OCI-LY1 (cell line): ENCODE measurements around the gene COL16A1.

Experiments used
- H2AFZ ChIP-seq: fragments of 200-600 bp; sonication (generic), shearing (Covaris generic); 2 replicates; pipeline ENCODE4 v1.6.0; 2014; ENCODE audit warnings: antibody characterized with exemption, mild to moderate bottlenecking, low read length
- H3F3A ChIP-seq: fragments of 200-600 bp; sonication (generic), shearing (Covaris generic); 2 replicates; pipeline ENCODE4 v1.6.0; 2014; ENCODE audit warnings: mild to moderate bottlenecking, antibody characterized with exemption, low read length, moderate library complexity; ENCODE audit not compliant: insufficient read depth
- H3K27ac ChIP-seq: fragments of 200-600 bp; sonication (generic); 2 replicates; pipeline ENCODE4 v1.5.1; 2014; ENCODE audit warnings: low read length, mixed run types, mild to moderate bottlenecking, low read depth; ENCODE audit not compliant: poor library complexity, severe bottlenecking
- H3K27me3 ChIP-seq: fragments of 200-600 bp; sonication (generic); 2 replicates; pipeline ENCODE4 v1.6.0; 2014; ENCODE audit warnings: antibody characterized with exemption, mild to moderate bottlenecking, low read length, moderate library complexity; ENCODE audit not compliant: insufficient read depth
- H3K36me3 ChIP-seq: fragments of 200-600 bp; sonication (generic); 2 replicates; pipeline ENCODE4 v1.6.1; 2014; ENCODE audit warnings: mild to moderate bottlenecking, antibody characterized with exemption, low read length, moderate library complexity, mixed read lengths; ENCODE audit not compliant: insufficient read depth
- H3K4me1 ChIP-seq: fragments of 200-600 bp; sonication (generic); 2 replicates; pipeline ENCODE4 v1.5.1; 2014; ENCODE audit warnings: mild to moderate bottlenecking, low read length, moderate library complexity; ENCODE audit not compliant: insufficient read depth, severe bottlenecking
- H3K4me2 ChIP-seq: fragments of 200-600 bp; sonication (generic), shearing (Covaris generic); 2 replicates; pipeline ENCODE4 v1.6.1; 2014; ENCODE audit warnings: low read length
- H3K4me3 ChIP-seq: fragments of 200-600 bp; sonication (generic); 2 replicates; pipeline ENCODE4 v1.5.1; 2014; ENCODE audit warnings: low read length, low read depth, mild to moderate bottlenecking, mixed read lengths; ENCODE audit not compliant: poor library complexity, severe bottlenecking
- H3K79me2 ChIP-seq: fragments of 200-600 bp; shearing (Covaris generic); 2 replicates; pipeline ENCODE4 v1.6.1; 2016; ENCODE audit warnings: mixed run types, low read length, mixed read lengths; ENCODE audit not compliant: insufficient read depth
- H3K9ac ChIP-seq: fragments of 200-600 bp; sonication (generic), shearing (Covaris generic); 2 replicates; pipeline ENCODE4 v1.6.1; 2014; ENCODE audit warnings: mild to moderate bottlenecking, low read length, mixed read lengths
- H3K9me2 ChIP-seq: fragments of 200-600 bp; sonication (generic), shearing (Covaris generic); 2 replicates; pipeline ENCODE4 v1.6.1; 2014; ENCODE audit warnings: low read depth, mild to moderate bottlenecking, low read length, mixed read lengths
- H3K9me3 ChIP-seq: fragments of 200-600 bp; shearing (Covaris generic); 2 replicates; pipeline ENCODE4 v1.6.1; 2014; ENCODE audit warnings: low read length, mixed read lengths
- H4K20me1 ChIP-seq: fragments of 200-600 bp; sonication (generic), shearing (Covaris generic); 2 replicates; pipeline ENCODE4 v1.6.0; 2016; ENCODE audit warnings: mild to moderate bottlenecking, low read length; ENCODE audit not compliant: insufficient read depth
- CTCF ChIP-seq: fragments of 200-600 bp; sonication (generic), shearing (Covaris generic); IDR thresholded peaks from 2 replicates; pipeline ENCODE4 v1.5.1; 2017; ENCODE audit warnings: mild to moderate bottlenecking, antibody characterized with exemption, low read length, moderate library complexity, mixed read lengths
- EZH2 ChIP-seq: fragments of 200-600 bp; sonication (generic), shearing (Covaris generic); IDR thresholded peaks from 2 replicates; pipeline ENCODE4 v1.8.0; 2017; ENCODE audit warnings: borderline replicate concordance, mixed run types, mild to moderate bottlenecking, antibody characterized with exemption, low read length, moderate library complexity, mixed read lengths

The COL16A1 gene

GRCh38 chr1:31715873-31716220 is 12.0 kb upstream of the COL16A1 start:
- Histone ChIP-seq H3K4me3 (no peak overlapping the region), H3K4me2 (no peak overlapping the region), H3K79me2 (no peaks in the 10 kb centered on the region)

GRCh38 chr1:31715087-31715872 is 11.5 kb upstream of the COL16A1 start:
- Histone ChIP-seq H3K27me3 (peaks cover 6% of the 10 kb centered on the region; the same call in 1 of the 2 replicates), H3K36me3 (no peaks in the 10 kb centered on the region), H3K9ac (no peak overlapping the region), H3K4me1 (peaks cover 12% of the 10 kb centered on the region), H4K20me1 (no peaks in the 10 kb centered on the region), H3F3A (no peaks in the 10 kb centered on the region), H3K9me3 (no peaks in the 10 kb centered on the region), H3K9me2 (no peaks in the 10 kb centered on the region), H3K27ac (no peak overlapping the region), H3K4me2 (peak overlapping the region; percentile 59), H3K4me3 (peak overlapping the region; percentile 24), H2AFZ (no peak overlapping the region), H3K79me2 (no peaks in the 10 kb centered on the region)
- TF ChIP-seq EZH2 (no peak), CTCF (peak; percentile 30; the same call in 1 of the 2 replicates)

More at GRCh38 chr1:31715873-31716220, 12.0 kb upstream of the COL16A1 start:
- H3K36me3 ChIP-seq = no peaks in the 10 kb centered on the region
- H3K9ac ChIP-seq = no peak overlapping the region
- TF ChIP-seq EZH2 (no peak), CTCF (no peak)
- no peaks in the 10 kb centered on the region for H3F3A ChIP-seq
- H2AFZ ChIP-seq = no peak overlapping the region
- H3K9me3 ChIP-seq = no peaks in the 10 kb centered on the region
- no peak overlapping the region for H3K27ac ChIP-seq
- peaks cover 12% of the 10 kb centered on the region for H3K4me1 ChIP-seq
- no peaks in the 10 kb centered on the region for H3K9me2 ChIP-seq
- peaks cover 6% of the 10 kb centered on the region; the same call in 1 of the 2 replicates for H3K27me3 ChIP-seq
- H4K20me1 ChIP-seq = no peaks in the 10 kb centered on the region

- Histone ChIP-seq H3K79me2 (no peaks in the 10 kb centered on the region), H3K27ac (no peak overlapping the region), H3K27me3 (peaks cover 6% of the 10 kb centered on the region; the same call in 1 of the 2 replicates), H3K4me1 (peaks cover 12% of the 10 kb centered on the region), H3F3A (no peaks in the 10 kb centered on the region), H4K20me1 (no peaks in the 10 kb centered on the region), H3K36me3 (no peaks in the 10 kb centered on the region), H3K9me3 (no peaks in the 10 kb centered on the region), H3K9me2 (no peaks in the 10 kb centered on the region), H3K4me3 (peak overlapping the region; percentile 24), H3K9ac (no peak overlapping the region), H3K4me2 (peak overlapping the region; percentile 59), H2AFZ (no peak overlapping the region)
- no peak for TF ChIP-seq EZH2
- peak; percentile 70 for TF ChIP-seq CTCF
Measured at GRCh38 chr1:31714442-31715086, 10.7 kb upstream of the COL16A1 start.
